HG03442 (cell line): Measurements from ENCODE around the gene OFD1.

Experiments used
- ATAC-seq: cut with Tn5 transposase; IDR thresholded peaks from one replicate; pipeline ENCODE4 v1.9.1; 2021; ENCODE audit warnings: mild to moderate bottlenecking, moderate library complexity; ENCODE audit not compliant: unreplicated experiment

Gene OFD1

GRCh38 chrX:13750812-13751211 is 16.3 kb downstream of the OFD1 start:
- ATAC-seq, result peak; percentile 48

DNA sequence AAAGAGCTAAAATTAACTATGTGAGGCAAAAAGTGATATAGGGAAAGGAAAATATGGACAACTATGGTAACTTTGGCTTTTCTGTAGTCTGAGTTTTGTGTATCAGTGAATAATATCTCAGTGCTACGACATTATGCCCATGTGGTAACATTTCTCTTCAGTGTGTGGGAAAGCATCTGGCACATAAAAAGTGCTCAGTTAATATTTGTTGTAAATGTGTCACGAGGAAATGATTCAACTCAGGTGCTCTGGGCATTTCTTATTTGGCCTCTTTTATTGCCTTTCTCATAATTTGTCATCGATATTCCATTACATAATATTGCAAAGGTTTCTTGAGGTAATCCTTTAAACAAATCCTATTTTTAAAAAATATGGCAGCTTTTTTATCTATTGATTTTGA is 17.6 kb downstream of the OFD1 start:
- ATAC-seq, result no peak

- ATAC-seq, result peak; percentile 54
These were observed 18.1 kb downstream of the OFD1 start for GRCh38 chrX:13752646-13753045.

GRCh38 chrX:13754765-13755164 is 20.2 kb downstream of the OFD1 start:
- no peak for ATAC-seq

DNA sequence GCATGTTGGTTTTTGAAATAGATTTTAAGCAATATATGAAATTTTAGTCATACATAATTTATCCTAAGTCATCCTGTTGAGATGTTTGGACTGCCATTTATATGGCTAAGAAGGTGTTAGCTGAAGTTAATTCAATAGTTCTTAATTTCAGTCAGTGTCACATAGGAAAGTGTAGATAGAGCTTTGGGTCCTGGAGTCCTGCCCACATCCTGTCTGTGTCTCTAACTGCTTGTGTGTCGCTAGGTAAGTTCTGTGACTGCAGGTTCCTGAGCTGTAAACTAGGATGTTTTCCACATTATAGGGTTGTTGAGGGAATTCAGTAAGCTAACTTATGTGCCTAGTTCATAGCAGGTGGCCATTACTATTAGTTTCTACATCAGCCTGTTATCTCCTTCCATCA is 20.7 kb downstream of the OFD1 start:
- ATAC-seq, result no peak

DNA sequence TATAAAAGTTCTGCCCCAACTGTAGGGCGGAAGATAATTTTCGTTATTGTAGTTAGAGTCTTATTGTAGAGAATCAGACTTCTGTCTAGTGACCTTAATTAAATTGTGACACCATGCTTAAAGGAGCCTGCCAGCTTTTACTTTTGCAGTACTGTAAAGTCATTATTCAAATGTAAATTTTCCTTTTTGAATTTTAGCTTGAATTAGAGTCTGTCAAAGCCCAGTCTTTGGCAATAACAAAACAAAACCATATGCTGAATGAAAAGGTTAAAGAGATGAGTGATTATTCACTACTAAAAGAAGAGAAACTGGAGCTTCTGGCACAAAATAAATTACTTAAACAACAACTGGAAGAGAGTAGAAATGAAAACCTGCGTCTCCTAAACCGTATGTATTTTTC is 21.8 kb downstream of the OFD1 start:
- no peak for ATAC-seq

- ATAC-seq, result peak; percentile 54
These were observed 24.7 kb downstream of the OFD1 start for GRCh38 chrX:13759152-13759718.

GRCh38 chrX:13760426-13760825 is 25.9 kb downstream of the OFD1 start:
- ATAC-seq, result no peak

- ATAC-seq, result peak; percentile 67
These were observed 27.3 kb downstream of the OFD1 start for GRCh38 chrX:13761606-13762414.

- no peak for ATAC-seq
These were observed 28.9 kb downstream of the OFD1 start for GRCh38 chrX:13763489-13763888.

DNA sequence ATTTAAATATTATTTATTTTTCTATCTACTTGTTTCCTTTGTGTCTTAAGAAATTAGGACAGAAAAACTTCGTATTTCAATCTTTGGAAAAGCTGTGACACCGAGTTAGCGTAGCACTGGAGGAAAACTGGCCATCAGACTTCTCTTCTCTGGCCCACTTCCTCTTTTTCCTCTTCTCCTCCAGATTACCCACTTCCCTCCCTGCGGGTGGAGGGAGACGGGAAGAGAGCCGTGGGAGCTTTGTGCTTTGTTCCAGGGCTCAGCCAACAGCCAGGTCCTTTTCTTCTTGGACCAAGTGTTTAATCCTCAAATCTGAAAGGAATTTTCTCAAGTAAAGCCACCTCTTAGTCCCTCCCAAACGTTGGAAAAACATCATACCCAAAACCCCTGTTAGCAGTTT is 29.7 kb downstream of the OFD1 start:
- ATAC-seq, result no peak

GRCh38 chrX:13764765-13765164 is 30.2 kb downstream of the OFD1 start:
- no peak for ATAC-seq

GRCh38 chrX:13768939-13769338 is 34.4 kb downstream of the OFD1 start:
- ATAC-seq, result no peak

DNA sequence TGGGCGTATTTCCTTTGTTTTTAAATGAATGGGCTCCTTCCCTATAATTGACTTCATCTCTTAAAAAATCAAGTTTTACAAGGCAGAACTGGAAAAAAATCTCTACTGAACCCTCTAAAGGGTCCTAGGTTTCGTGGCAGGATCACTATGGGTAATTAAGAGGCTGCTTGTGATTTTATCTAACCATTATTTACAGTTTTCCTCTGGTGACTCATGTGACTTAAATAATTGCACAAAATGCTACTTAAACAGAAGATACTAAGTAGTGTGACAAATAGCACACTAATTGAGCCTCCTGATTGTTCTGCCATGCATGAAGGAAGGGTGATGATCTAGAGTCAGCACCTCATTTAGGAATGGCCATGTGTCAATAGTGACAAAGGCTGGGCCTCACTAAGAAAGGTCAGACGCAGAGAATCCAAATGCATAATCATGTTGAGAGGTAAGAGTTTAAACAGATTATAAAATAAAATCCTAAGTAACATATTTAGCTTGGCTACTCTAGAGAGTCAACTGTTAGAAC is 35.5 kb downstream of the OFD1 start:
- no peak for ATAC-seq

DNA sequence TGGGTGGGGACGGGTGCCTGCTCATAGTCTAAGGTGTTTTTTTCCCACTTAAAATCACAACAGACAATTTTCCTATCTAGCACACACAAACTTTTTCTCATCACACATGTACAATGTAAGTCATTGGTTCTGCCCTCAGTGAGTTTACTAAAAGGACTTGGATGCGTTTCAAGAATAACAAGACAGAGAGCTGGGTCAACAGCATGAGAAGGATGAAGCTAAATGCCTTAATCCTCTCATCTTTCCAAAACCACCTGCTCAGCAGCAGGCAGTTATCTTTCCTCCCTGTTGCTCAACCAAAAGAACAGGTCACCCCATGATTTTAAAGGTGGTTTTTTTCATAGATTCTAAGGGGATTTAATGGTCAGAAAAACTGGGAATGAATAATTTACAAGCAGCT is 40.1 kb downstream of the OFD1 start:
- no peak for ATAC-seq

DNA sequence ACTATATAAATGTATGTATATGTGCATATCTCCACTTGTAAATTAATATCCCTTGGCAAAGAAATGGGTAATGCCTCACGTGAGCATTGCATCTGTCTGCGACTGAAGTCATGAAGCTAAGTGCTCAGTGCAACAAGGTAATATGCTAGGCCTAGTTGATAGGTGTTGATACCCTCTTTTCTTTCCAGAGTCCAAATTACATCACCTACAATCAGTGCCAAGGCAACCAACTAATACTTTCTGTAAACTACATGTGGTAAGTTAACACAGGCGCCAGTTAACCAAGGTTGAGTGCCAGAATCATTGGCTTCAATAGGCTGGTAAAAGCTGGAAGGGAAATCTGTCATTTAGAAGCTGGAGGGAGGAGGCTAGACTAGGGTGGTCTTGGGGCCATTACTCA is 41.3 kb downstream of the OFD1 start:
- no peak for ATAC-seq

GRCh38 chrX:13776387-13776786 is 41.8 kb downstream of the OFD1 start:
- ATAC-seq, result no peak

GRCh38 chrX:13778916-13779315 is 44.4 kb downstream of the OFD1 start:
- no peak for ATAC-seq

- ATAC-seq, result no peak
These were observed 46.4 kb downstream of the OFD1 start for GRCh38 chrX:13780868-13781427.

DNA sequence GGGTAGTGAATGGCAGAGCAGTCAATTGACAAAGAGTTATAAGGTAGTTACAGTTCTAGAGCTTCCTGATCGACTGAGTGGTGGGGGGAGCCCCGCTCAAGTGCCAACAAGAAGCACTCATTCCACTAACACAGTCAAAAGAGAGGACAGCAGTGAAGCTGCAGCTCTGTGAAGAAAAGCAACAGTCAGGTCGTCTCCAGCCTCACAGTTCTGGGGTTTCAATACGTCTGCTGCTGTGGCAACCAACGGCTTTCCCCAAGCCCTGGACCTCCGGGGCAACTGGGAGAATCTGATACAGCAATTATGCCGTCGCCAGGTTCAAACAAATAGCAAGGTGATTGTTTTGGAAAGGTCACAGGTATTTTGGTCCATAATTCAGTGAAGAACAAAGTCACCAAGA is 51.5 kb downstream of the OFD1 start:
- ATAC-seq, result no peak

DNA sequence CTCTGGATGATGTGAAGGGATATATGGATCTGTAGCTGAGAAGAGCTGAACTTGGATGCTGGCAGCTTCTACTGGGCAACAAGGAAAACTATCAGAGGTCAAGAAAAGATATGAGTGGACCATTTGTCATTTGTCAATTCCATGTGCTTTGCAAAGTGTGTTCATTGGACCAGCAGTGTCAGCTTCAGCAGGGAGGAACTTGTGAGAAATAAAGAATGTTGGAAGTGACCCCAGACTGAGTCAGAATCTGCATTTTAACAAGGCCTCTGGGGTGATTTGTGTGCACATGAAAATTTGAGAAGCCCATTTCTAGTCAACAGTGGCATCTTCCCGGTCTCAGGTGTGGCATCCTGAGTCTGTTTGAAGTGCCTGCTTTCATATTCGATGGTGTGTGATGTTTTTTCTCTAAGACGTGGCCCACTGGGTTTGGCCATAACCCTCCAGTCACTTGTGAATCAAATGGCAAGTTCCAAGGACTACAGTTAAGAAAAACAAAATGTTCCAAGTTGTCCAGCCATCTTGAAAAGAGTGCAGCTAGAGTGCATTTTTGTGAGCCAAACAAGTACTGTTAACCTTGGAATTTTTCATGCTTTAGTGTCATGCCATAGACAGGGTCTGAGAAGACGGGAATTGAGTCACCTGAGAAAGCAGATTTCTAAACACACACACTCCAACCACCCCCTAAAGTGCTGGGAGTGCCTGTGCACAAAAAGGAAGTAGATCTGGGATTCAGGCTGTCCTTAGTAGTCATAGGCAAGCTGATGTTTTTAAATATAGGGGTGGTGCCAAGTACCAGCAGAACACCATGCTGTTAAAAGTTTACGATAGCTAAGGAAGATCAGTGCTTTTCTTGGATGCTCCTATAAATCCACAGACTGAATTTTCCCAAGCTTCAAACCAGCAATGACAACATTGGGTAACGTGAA is 55.9 kb downstream of the OFD1 start:
- ATAC-seq, result no peak
